Mesendoderm (in vitro differentiated cells): Measurements from ENCODE around the gene TTLL10.

Experiments
- DNase-seq: peaks from one replicate; pipeline ENCODE4 v3.0.0; 2013
- H2AK5ac ChIP-seq: 2 replicates; pipeline ENCODE4 v1.6.1; 2013; ENCODE audit warnings: low read length, inconsistent platforms
- H2BK120ac ChIP-seq: 2 replicates; pipeline ENCODE4 v1.6.1; 2013; ENCODE audit warnings: low read depth, mild to moderate bottlenecking, low read length, moderate library complexity, mixed read lengths
- H2BK15ac ChIP-seq: replicated peaks from 2 replicates; pipeline ENCODE4 v1.6.1; 2013; ENCODE audit warnings: low read depth, mild to moderate bottlenecking, moderate library complexity
- H2BK5ac ChIP-seq: 2 replicates; pipeline ENCODE4 v1.6.1; 2013; ENCODE audit warnings: low read length, inconsistent platforms
- H3K18ac ChIP-seq: 2 replicates; pipeline ENCODE4 v1.6.1; 2013; ENCODE audit warnings: mild to moderate bottlenecking, low read length, mixed read lengths
- H3K23ac ChIP-seq: one replicate; pipeline ENCODE4 v1.6.1; 2013; ENCODE audit warnings: low read length
- H3K27ac ChIP-seq: 2 replicates; pipeline ENCODE4 v1.5.1; 2013; ENCODE audit warnings: low read depth, mild to moderate bottlenecking, inconsistent platforms, low read length, moderate library complexity
- H3K27me3 ChIP-seq: 2 replicates; pipeline ENCODE4 v1.6.1; 2013; ENCODE audit warnings: low read length, control low read depth, mild to moderate bottlenecking, inconsistent platforms; ENCODE audit not compliant: insufficient read depth, poor library complexity
- H3K36me3 ChIP-seq: 2 replicates; pipeline ENCODE4 v1.6.1; 2013; ENCODE audit warnings: low read length, inconsistent platforms; ENCODE audit not compliant: control insufficient read depth, insufficient read depth
- H3K4ac ChIP-seq: one replicate; pipeline ENCODE4 v1.6.1; 2013; ENCODE audit warnings: low read depth, mild to moderate bottlenecking, low read length, moderate library complexity
- H3K4me1 ChIP-seq: 2 replicates; pipeline ENCODE4 v1.6.1; 2013; ENCODE audit warnings: low read depth, low read length, inconsistent platforms; ENCODE audit not compliant: control insufficient read depth
- H3K4me2 ChIP-seq: 2 replicates; pipeline ENCODE4 v1.6.1; 2013; ENCODE audit warnings: low read length
- H3K4me3 ChIP-seq: 2 replicates; pipeline ENCODE4 v1.5.1; 2013; ENCODE audit warnings: mild to moderate bottlenecking, low read length
- H3K56ac ChIP-seq: one replicate; pipeline ENCODE4 v1.6.1; 2013; ENCODE audit warnings: low read length
- H3K79me1 ChIP-seq: 2 replicates; pipeline ENCODE4 v1.6.1; 2013; ENCODE audit warnings: low read length, inconsistent platforms
- H3K79me2 ChIP-seq: 2 replicates; pipeline ENCODE4 v1.6.1; 2013; ENCODE audit warnings: mild to moderate bottlenecking, low read length; ENCODE audit not compliant: control insufficient read depth, insufficient read depth
- H3K9ac ChIP-seq: 2 replicates; pipeline ENCODE4 v1.6.1; 2013; ENCODE audit warnings: low read length, inconsistent platforms
- H4K5ac ChIP-seq: one replicate; pipeline ENCODE4 v1.6.1; 2013; ENCODE audit warnings: low read length
- H4K8ac ChIP-seq: one replicate; pipeline ENCODE4 v1.6.1; 2013; ENCODE audit warnings: low read depth, mild to moderate bottlenecking, control low read depth, low read length, moderate library complexity
- WGBS: extraction: QIAGEN DNeasy Blood & Tissue Kit; methylation state at CpG from one replicate; pipeline ENCODE4 v1.1.7; 2013; ENCODE audit warnings: low lambda C conversion rate, missing lambda C conversion rate; ENCODE audit not compliant: insufficient coverage; ENCODE audit errors: extremely low coverage; 5-methylcytosine and 5-hydroxymethylcytosine counted together

TTLL10 gene

GRCh38 chr1:1167398-1167821 lies 6.3 kb upstream of the TTLL10 start:
- H3K27ac ChIP-seq, result no peak overlapping the region
- no peak overlapping the region for H2AK5ac ChIP-seq
- no peak overlapping the region for H3K4me2 ChIP-seq
- H3K9ac ChIP-seq, result no peak overlapping the region
- no CpG with 5 or more reads among the region's 20 CpGs for WGBS
- no peak overlapping the region for H3K4me3 ChIP-seq
- DNase-seq, result no peak
- no peak overlapping the region for H2BK120ac ChIP-seq
- H3K79me1 ChIP-seq, result no peaks in the 10 kb centered on the region
- H2BK5ac ChIP-seq, result no peak overlapping the region
- H3K4me1 ChIP-seq, result peaks cover 4% of the 10 kb centered on the region
- H4K8ac ChIP-seq, result no peak overlapping the region
- no peak overlapping the region for H3K23ac ChIP-seq
- H2BK15ac ChIP-seq, result no peak overlapping the region
- no peak overlapping the region for H4K5ac ChIP-seq
- no peak overlapping the region for H3K4ac ChIP-seq
- no peak overlapping the region for H3K56ac ChIP-seq
- no peak overlapping the region for H3K18ac ChIP-seq
- no peaks in the 10 kb centered on the region for H3K79me2 ChIP-seq
- H3K27me3 ChIP-seq, result no peaks in the 10 kb centered on the region
- no peaks in the 10 kb centered on the region for H3K36me3 ChIP-seq

GRCh38 chr1:1167841-1168450 lies 5.7 kb upstream of the TTLL10 start:
- DNase-seq, result no peak
- WGBS, result no CpG with 5 or more reads among the region's 36 CpGs
- H4K5ac ChIP-seq, result no peak overlapping the region
- H3K36me3 ChIP-seq, result no peaks in the 10 kb centered on the region
- H3K4me3 ChIP-seq, result no peak overlapping the region
- no peaks in the 10 kb centered on the region for H3K79me1 ChIP-seq
- no peaks in the 10 kb centered on the region for H3K79me2 ChIP-seq
- no peak overlapping the region for H3K9ac ChIP-seq
- no peak overlapping the region for H2BK15ac ChIP-seq
- H3K4me2 ChIP-seq, result no peak overlapping the region
- no peak overlapping the region for H3K4ac ChIP-seq
- H2BK120ac ChIP-seq, result no peak overlapping the region
- H3K27me3 ChIP-seq, result no peaks in the 10 kb centered on the region
- no peak overlapping the region for H3K27ac ChIP-seq
- H2BK5ac ChIP-seq, result no peak overlapping the region
- no peak overlapping the region for H2AK5ac ChIP-seq
- peaks cover 4% of the 10 kb centered on the region for H3K4me1 ChIP-seq
- H3K56ac ChIP-seq, result no peak overlapping the region
- no peak overlapping the region for H3K23ac ChIP-seq
- H4K8ac ChIP-seq, result no peak overlapping the region
- no peak overlapping the region for H3K18ac ChIP-seq

- no peak overlapping the region for H3K56ac ChIP-seq
- H2BK5ac ChIP-seq, result no peak overlapping the region
- no peak overlapping the region for H3K18ac ChIP-seq
- H4K8ac ChIP-seq, result no peak overlapping the region
- no peak overlapping the region for H3K23ac ChIP-seq
- no peak overlapping the region for H3K4me2 ChIP-seq
- no peaks in the 10 kb centered on the region for H3K79me2 ChIP-seq
- no CpG with 5 or more reads among the region's 37 CpGs for WGBS
- DNase-seq, result no peak
- peaks cover 4% of the 10 kb centered on the region for H3K4me1 ChIP-seq
- no peak overlapping the region for H3K9ac ChIP-seq
- no peak overlapping the region for H2BK120ac ChIP-seq
- no peak overlapping the region for H2BK15ac ChIP-seq
- H2AK5ac ChIP-seq, result no peak overlapping the region
- no peak overlapping the region for H3K27ac ChIP-seq
- no peak overlapping the region for H3K4me3 ChIP-seq
- H3K27me3 ChIP-seq, result no peaks in the 10 kb centered on the region
- no peaks in the 10 kb centered on the region for H3K36me3 ChIP-seq
- H3K4ac ChIP-seq, result no peak overlapping the region
- no peak overlapping the region for H4K5ac ChIP-seq
- H3K79me1 ChIP-seq, result no peaks in the 10 kb centered on the region
Measured at GRCh38 chr1:1168451-1169411, 4.9 kb upstream of the TTLL10 start.

- no peak overlapping the region for H3K4me3 ChIP-seq
- H3K36me3 ChIP-seq, result no peaks in the 10 kb centered on the region
- H3K4me1 ChIP-seq, result no peaks in the 10 kb centered on the region
- H3K27me3 ChIP-seq, result no peaks in the 10 kb centered on the region
- no peak overlapping the region for H3K4ac ChIP-seq
- no CpG with 5 or more reads among the region's 32 CpGs for WGBS
- no peak overlapping the region for H2BK15ac ChIP-seq
- H3K18ac ChIP-seq, result no peak overlapping the region
- H2BK5ac ChIP-seq, result no peak overlapping the region
- H4K5ac ChIP-seq, result no peak overlapping the region
- H4K8ac ChIP-seq, result no peak overlapping the region
- H2AK5ac ChIP-seq, result no peak overlapping the region
- DNase-seq, result no peak
- no peak overlapping the region for H3K27ac ChIP-seq
- no peak overlapping the region for H3K9ac ChIP-seq
- no peaks in the 10 kb centered on the region for H3K79me1 ChIP-seq
- no peak overlapping the region for H3K56ac ChIP-seq
- H3K4me2 ChIP-seq, result no peak overlapping the region
- H3K23ac ChIP-seq, result no peak overlapping the region
- no peak overlapping the region for H2BK120ac ChIP-seq
- H3K79me2 ChIP-seq, result no peaks in the 10 kb centered on the region
Measured at GRCh38 chr1:1169429-1170214, 4.1 kb upstream of the TTLL10 start.

GRCh38 chr1:1170215-1171091 lies 3.2 kb upstream of the TTLL10 start:
- Histone ChIP-seq H3K18ac (no peak overlapping the region), H3K79me2 (no peaks in the 10 kb centered on the region), H4K5ac (no peak overlapping the region), H3K4me1 (no peaks in the 10 kb centered on the region), H3K4me3 (no peak overlapping the region), H3K56ac (no peak overlapping the region), H2AK5ac (no peak overlapping the region), H3K9ac (no peak overlapping the region), H3K4me2 (no peak overlapping the region), H3K27me3 (no peaks in the 10 kb centered on the region), H2BK120ac (no peak overlapping the region), H3K23ac (no peak overlapping the region), H4K8ac (no peak overlapping the region), H2BK5ac (no peak overlapping the region), H3K4ac (no peak overlapping the region), H3K79me1 (no peaks in the 10 kb centered on the region), H3K36me3 (no peaks in the 10 kb centered on the region), H2BK15ac (no peak overlapping the region), H3K27ac (no peak overlapping the region)
- no peak for DNase-seq
- WGBS, result no CpG with 5 or more reads among the region's 26 CpGs
